Stimulated activated CD8-positive, alpha-beta memory T cell treated with anti-CD3 and anti-CD28 coated beads, Interleukin-7, amount 100 ng/mL, for 4 hours (primary cell): ENCODE measurements around the gene KIF13A.
"Not testable (repeated sequence)": the region's sequence is repeated elsewhere in the genome, so short reads cannot be mapped to it uniquely, and the experiment has no call there.

Experiments
- DNase-seq, 2 donors: peaks; one replicate each; pipeline ENCODE4 v3.0.0-alpha.2; 2020; ENCODE audit warnings: low read depth in 2 of 2

KIF13A gene

GRCh38 chr6:17846762-17847161 lies 140.7 kb downstream of the KIF13A start:
- no peak for DNase-seq

GRCh38 chr6:17845598-17845997 lies 141.8 kb downstream of the KIF13A start:
- no peak for DNase-seq

- DNase-seq: not testable (repeated sequence)
Observed at GRCh38 chr6:17844967-17845366, 142.5 kb downstream of the KIF13A start.

- DNase-seq: no peak
Observed at GRCh38 chr6:17842934-17843821, 144.3 kb downstream of the KIF13A start.

- no peak for DNase-seq
Observed at GRCh38 chr6:17842014-17842776, 145.2 kb downstream of the KIF13A start.

GRCh38 chr6:17839513-17840223 lies 147.8 kb downstream of the KIF13A start:
- DNase-seq: no peak

- DNase-seq: no peak
Observed at GRCh38 chr6:17836293-17836692, 151.1 kb downstream of the KIF13A start.

- no peak for DNase-seq
Observed at GRCh38 chr6:17835784-17836183, 151.7 kb downstream of the KIF13A start.

- no peak for DNase-seq
Observed at GRCh38 chr6:17831135-17831534, 156.3 kb downstream of the KIF13A start.

- no peak for DNase-seq
Observed at GRCh38 chr6:17829905-17830304, 157.5 kb downstream of the KIF13A start.

- DNase-seq: no peak
Observed at GRCh38 chr6:17828149-17828548, 159.3 kb downstream of the KIF13A start.

GRCh38 chr6:17826301-17826700 lies 161.1 kb downstream of the KIF13A start:
- no peak for DNase-seq

GRCh38 chr6:17820055-17820454 lies 167.4 kb downstream of the KIF13A start:
- DNase-seq: no peak

GRCh38 chr6:17817763-17818162 lies 169.7 kb downstream of the KIF13A start:
- DNase-seq: no peak

- no peak for DNase-seq
Observed at GRCh38 chr6:17816921-17817611, 170.4 kb downstream of the KIF13A start.

- no peak for DNase-seq
Observed at GRCh38 chr6:17813542-17813941, 173.9 kb downstream of the KIF13A start.

- no peak for DNase-seq
Observed at GRCh38 chr6:17812311-17812710, 175.1 kb downstream of the KIF13A start.

GRCh38 chr6:17808609-17809008 lies 178.8 kb downstream of the KIF13A start:
- no peak for DNase-seq

- not testable (repeated sequence) for DNase-seq
Observed at GRCh38 chr6:17807431-17807830, 180.0 kb downstream of the KIF13A start.

GRCh38 chr6:17803409-17803808 lies 184.0 kb downstream of the KIF13A start:
- no peak for DNase-seq

- no peak for DNase-seq
Observed at GRCh38 chr6:17798477-17799154, 188.8 kb downstream of the KIF13A start.
